Fibroblast of skin of scalp (primary cell): ENCODE data around the gene UIMC1.

Experiments
- DNase-seq: peaks from one replicate; pipeline ENCODE4 v3.0.0-alpha.2; 2013

The UIMC1 gene

DNA sequence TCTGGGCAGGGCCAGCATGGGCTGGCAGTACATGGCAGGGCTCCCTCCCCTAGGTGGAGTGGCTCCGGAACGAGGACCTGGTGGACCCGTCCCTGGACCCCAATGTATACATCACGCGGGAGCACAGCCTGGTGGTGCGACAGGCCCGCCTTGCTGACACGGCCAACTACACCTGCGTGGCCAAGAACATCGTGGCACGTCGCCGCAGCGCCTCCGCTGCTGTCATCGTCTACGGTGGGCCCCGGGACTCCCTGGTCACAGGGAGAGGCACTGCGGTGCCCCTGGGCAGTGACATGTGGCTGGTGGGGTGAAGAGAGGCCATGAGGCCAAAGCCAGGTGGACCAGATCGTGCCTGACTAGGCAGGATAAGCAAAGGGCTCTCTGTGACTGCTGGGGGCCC is 137.8 kb downstream of the UIMC1 start:
- DNase-seq = no peak

DNA sequence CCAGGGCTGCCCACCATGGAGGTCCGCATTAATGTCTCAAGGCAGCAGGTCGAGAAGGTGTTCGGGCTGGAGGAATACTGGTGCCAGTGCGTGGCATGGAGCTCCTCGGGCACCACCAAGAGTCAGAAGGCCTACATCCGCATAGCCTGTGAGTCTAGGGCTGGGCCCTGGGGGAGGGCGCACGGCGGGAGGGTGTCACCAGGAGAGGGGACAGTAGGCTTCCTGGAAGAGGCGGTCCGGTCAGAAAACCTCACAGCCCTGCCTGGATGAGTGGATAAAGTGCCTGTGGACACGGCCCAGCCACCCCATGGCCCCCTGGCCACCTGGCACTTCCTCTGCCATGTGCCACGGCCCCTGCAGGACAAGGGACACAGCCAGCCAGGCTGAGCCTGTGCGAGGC is 138.5 kb downstream of the UIMC1 start:
- no peak for DNase-seq

DNA sequence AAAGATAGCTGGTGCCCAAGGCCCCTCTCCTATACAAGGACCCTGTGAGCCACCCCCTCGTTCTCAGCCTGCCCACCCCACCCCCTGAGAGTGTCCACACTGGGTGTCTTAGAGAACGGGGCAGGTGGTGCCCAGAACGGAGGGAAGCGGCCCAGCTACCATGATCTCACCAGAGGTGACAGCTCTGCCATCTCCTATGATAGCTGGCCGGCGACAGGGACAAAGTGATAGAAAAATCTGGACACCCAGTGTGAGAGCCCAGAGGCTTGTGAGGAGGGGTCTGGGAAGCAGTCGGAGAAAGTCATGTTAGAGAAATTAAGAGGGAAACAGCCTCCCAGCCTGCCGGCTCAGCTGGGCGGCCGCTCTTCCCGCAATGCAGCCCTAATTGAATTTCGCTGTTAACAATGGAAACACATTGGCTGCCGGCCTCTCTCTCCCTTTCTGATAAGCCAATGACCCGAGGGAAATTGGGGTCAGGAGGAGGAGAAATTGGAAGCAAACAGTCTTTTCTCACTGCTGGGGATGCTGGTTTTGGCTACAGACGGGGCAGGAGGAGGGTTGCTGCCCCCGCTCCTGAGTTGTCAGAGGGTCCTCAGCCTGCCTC is 139.8 kb downstream of the UIMC1 start:
- no peak for DNase-seq

DNA sequence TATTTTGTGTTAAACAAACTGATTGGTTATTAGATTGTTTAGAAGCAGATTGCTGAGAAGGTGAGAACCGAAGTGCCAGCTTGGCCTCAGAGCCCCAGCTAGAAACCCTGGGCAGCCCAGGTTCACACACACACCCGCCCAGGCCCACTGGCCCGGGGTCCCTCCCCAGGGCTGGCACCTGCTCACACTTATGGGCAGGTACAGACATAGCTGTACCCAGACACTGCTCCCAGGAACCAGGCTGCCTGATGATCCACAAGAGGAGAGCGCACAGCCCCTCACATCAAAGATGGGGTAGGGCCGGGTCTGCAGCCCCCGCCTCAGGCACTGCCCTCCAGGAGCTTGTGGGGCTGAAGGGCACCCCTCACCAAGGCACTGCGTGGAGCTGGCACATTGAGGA is 140.6 kb downstream of the UIMC1 start:
- no peak for DNase-seq

DNA sequence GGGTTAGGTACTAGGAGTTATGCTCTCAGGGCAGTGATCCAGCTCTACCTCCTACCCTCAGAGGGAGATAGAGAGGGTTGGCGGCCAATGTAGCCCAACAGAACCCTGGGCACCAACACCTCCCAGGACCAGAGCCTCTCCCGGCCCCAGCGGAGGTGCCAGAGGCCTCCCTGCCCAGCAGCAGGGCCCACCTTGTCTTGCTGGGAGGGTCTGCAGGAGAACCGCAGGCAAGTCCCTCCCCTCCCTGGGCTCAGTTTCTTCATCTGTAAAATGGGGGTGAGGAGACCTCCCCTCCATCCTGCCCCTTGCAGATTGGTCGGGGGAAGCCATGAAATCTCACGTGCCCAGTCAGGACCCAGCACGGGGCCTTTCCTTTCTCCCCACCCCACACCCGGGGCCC is 141.8 kb downstream of the UIMC1 start:
- DNase-seq = no peak

DNA sequence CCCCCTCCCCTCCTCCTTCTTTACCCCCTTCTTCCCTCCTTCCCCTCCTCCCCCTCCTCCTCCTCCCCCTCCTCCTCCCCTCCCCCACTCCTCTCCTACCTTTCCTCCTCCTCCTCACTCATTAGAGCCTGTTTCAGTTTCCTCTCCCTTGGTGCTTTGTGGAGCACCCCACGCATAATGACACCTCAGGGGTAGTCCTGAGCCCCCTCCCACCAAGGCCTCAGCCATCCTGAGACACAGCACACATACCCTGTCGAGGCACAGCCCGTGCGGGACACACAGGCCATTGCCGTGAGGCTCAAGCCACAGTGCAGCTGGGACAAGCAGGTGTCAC is 142.8 kb downstream of the UIMC1 start:
- DNase-seq = no peak

DNA sequence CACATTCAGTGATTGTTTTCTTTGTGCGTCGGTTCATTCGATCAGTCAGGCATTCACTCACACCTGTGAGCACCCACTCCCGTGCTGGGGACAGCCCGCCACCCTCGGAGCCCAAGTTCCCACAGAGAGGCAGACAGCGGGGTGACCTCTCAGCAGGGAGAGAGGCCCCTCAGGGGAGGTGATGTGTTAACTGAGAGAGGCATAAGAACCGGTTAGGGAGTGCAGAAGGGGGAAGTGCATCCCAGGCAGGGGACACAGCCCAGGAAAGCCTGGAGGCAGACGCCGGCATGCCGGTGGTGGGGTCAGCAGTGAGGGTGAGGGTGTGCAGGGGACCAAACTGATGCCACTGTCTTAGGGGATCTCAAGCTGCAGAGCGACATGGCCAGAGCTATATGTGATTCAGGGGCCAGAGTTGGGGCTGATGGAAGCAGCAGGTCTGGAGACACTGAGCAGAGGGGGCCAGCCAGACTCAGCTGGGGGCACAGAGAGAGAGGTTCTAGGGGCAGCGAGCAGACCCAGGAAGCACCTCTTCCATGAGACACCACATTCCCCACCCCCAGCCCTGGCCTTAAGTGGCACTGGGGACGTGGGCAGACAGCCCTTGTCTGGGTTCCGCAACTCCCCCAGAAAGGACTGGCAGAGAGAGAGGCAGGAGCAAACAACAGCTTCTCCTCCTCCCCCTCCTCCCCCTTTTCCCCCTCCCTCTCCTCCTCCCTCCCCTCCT is 143.4 kb downstream of the UIMC1 start:
- DNase-seq = no peak

DNA sequence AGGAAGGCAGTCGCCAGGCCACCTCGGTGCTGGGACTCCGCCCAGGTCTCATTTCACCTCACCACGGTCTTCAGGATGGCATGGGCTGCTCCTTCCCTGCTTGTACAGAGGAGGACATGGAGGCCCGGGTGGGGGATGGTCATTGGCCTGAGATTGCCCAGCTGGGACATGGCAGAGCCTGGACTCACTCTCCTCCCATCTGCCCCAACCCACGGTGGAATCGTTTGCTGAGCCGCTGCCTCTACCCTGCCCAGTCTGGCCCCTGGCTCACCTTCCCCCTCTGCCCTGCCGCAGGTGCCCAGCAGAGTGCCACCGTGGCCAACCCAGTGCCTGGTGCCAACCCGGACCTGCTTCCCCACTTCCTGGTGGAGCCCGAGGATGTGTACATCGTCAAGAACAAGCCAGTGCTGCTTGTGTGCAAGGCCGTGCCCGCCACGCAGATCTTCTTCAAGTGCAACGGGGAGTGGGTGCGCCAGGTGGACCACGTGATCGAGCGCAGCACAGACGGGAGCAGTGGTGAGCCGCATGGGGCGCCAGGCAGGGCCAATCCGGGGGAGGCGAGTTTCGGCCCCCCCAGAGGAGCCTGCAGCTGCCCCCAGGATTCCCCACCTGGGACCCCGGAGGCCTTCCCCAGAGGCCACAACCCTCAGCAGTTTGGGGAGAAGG is 144.1 kb downstream of the UIMC1 start:
- DNase-seq = no peak

DNA sequence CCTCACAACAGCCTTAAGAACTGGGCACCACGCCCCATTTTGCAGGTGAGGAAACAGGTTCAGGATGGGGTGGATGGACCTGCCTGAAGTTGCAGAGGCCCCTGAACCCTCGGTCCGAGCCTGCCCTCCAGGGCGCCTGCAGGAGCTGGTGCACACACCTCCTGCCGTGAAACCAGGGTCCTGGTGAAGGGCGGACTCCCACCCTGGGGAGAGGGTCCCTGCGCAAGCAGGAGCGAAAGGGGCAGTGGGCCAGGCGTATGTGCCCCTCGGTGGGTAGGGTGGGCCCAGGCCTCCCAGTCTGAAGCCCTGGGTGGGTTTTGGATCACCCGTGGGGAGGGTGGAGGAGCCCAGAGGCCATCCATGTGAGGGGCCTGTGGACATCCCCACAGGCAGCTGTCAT is 145.3 kb downstream of the UIMC1 start:
- DNase-seq = no peak

DNA sequence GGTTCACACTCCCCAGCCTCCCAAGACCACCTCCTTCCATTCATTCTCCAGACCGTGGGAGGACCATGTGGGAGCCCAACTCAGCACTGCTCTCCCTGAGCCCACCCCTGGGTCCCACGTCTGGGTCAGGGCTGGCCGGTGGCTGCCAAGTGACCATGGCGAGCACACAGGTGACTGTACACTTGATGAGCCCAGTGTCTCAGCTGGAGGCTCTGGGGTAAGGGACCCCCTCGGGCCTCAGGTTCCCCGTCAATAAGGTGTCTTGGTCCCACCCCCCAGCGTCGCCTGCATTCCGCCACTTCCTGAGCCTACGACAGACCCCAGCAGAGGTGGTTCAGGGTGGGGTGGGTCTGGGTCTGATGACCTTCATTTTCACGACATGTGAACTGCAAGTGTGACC is 146.2 kb downstream of the UIMC1 start:
- no peak for DNase-seq

DNA sequence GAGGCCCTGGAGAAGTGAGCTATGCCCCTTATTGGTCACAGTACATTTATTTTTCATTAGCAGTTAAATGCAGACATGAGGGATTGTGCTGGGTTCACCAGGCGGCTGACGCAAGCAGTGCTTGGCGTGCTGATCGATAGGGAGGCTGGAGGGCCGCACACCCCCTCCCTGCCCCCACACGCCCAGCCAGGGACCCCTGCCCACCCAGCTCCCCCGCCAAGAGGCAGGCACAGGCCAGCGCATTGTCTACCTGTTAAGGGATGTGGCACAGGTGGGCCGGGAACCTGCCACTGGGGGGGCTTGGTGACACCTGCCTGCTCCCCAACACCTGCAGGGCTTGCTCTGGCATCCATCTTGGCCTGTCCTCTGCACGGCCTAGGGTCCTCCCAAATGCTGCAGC is 146.7 kb downstream of the UIMC1 start:
- no peak for DNase-seq

DNA sequence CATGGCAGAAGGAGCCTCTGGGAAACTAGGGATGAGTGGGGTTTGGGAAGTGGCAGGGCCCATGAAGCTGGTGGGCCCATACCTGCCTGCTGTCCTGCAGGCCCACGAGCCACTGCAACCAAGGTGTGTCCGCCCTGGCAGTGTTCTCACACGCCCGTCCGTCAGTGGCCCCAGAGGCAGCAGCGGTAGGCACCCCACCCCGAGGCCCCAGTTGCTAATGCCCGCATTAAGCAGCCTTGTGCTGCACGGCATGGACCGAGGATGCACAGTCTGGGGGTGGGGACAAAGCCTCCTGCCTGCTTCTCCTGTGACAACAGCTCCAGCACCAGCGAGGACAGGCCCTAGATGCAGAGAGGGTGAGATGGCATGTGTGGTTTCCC is 148.7 kb downstream of the UIMC1 start:
- DNase-seq = no peak

DNA sequence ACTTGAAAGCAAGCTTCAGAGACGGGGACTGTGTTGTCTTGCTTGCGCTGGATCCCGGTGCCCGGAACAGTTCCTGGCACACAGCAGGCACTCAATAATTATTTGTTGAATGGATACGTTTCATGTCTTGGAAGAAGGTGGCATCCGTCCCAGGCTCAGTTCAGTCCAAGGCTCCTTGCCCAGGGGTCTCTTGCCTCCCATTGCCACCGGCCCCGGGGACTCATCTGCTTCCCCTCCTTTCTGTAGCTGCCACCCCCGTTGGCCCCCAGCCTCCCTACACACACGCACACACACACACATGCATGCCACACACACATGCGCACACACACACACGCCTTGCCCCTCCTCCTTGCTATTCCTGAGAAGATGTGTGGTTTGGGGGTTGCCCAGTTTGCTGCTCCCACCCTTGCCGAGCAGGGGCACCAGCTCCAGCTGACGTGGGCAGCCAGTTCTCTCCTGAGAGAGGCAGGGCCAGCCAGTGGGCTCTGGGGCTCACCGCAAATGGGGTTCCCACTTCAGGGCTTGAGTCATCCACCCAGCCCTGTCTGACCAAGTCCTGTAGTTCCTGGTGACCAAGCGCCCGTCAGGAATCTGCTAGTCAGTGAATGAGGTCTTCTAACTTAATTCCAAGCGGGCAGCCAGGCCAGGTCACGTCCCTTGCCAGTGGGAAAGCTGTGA is 149.2 kb downstream of the UIMC1 start:
- DNase-seq = no peak

DNA sequence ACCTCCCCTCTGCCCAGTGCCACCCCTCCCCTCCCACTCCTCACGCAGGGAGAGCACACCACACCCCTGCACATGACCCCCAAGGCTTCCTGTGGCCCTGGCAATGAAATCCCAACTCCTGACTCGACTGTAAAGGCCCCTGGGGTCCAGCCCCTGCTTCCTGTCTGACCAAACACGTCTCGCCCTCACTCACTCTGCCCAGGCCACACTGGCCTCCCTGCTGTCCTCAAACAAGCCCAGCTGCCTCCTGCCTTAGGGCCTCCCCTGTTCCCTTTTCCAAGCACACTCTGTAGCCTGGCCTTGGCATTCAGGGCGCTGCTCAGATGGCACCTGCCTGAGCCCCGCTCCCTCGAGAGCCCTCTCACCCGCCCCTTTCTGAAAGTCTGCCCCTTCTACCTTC is 149.8 kb downstream of the UIMC1 start:
- DNase-seq = no peak

DNA sequence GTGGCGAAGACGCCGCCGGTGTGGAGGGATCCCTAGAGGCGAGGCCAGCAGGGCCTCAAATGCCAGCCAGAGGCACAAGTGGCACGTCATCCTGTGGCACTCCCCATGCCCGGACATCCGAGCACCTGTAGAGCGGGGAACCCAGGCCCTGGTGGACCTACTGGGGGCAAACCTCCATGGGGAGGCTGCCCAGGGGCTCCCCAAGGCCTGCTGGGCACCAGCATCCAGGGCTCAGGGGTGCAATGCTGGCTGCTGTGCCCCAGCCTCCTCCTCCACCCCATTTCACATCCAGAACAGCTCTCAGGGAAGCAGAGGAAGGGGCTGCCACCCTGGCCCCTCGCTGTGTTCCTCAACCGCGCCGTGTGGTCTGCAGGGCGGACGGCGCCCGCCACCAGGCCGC is 151.0 kb downstream of the UIMC1 start:
- no peak for DNase-seq
